GM23338 (cell line): ENCODE data around the gene SH3RF2.

ENCODE experiments used
- CTCF ChIP-seq, 2 experiments: fragments of 200-600 bp in 1 of 2; sonication (generic) in 1 of 2; conservative IDR thresholded peaks; 2 replicates each; pipeline versions ENCODE4 v1.5.1 to v1.6.1; 2016 to 2017; ENCODE audit warnings: antibody characterized with exemption in 2 of 2, low read depth in 2 of 2, mild to moderate bottlenecking in 2 of 2, moderate library complexity in 1 of 2
- ETS1 ChIP-seq: IDR thresholded peaks from 2 replicates; pipeline ENCODE4 v1.6.1; 2016; ENCODE audit warnings: antibody characterized with exemption
- REST ChIP-seq: IDR thresholded peaks from one replicate; pipeline ENCODE4 v1.6.1; 2018; ENCODE audit warnings: antibody characterized with exemption; ENCODE audit not compliant: unreplicated experiment

GRCh38 chr5:145990170-145990569, 53.8 kb downstream of the SH3RF2 start:
- TF ChIP-seq CTCF (conservative IDR thresholded peaks at IDR 0.05; ENCODE audit: low read depth in 2 of 2): no peak
- no peak for TF ChIP-seq REST
- TF ChIP-seq ETS1: no peak
